Measurements from ENCODE around the gene CLMN. TPM values are rescaled to one million over a fixed set of nuclear protein-coding genes. Genes with fewer than 3 reads are reported as not detected.

Gene CLMN
- total and polyA plus RNA-seq, 9 of the 15 experiments (the other 6 are each of a cell fraction or from before 2014, with no cell fraction given), result 0.01 to 0.18 (median 0.07) TPM; not detected in 4

DNA sequence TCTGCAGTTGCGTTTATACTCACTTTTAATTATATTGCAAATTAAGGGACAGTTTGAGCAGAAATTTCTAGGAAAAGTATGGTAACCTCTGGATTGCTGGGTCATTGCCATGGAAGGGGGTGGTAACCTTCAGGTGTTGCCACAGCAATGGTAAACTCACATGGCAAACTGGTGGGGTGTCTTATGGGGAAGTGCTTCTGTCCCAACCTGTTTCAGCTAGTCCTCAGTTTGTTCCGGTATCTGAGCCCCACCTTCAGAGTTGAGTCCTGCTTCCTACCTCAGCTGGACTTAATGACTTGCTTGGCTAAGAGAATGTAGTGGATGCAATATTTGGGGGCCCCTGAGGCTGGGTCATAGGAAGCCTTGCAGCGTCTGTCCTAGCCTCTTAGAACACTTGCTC lies 7.3 kb upstream of the CLMN start:
- 0% methylated on average over 3 of the region's 3 CpGs for WGBS (ENCODE audit: insufficient coverage, low coverage, missing lambda C conversion rate)
- ChIA-PET POLR2A (no interaction called here), CTCF (ENCODE audit: low intra/inter-chr PET ratio) (no interaction called here)
- Histone ChIP-seq H3K9me1 (ENCODE audit: control insufficient read depth, insufficient read depth, low read length) (no peaks in the 10 kb centered on the region), H4K20me1 (replicated peaks; ENCODE audit: control insufficient read depth, insufficient read depth, low read length) (no peaks in the 10 kb centered on the region), H3K4me1 (replicated peaks in 1 of 2; ENCODE audit: control insufficient read depth in 2 of 2, insufficient read depth in 2 of 2, low read length in 2 of 2) (no peaks in the 10 kb centered on the region), H3K9ac (ENCODE audit: insufficient read depth in 1 of 2, low read depth in 2 of 2, low read length in 2 of 2) (no peak overlapping the region), H3K4me2 (ENCODE audit: insufficient read depth, low read length) (no peak overlapping the region), H3K9me3 (replicated peaks; ENCODE audit: control insufficient read depth, insufficient read depth, low read depth, low read length) (no peaks in the 10 kb centered on the region), H3K36me3 (ENCODE audit: control insufficient read depth, insufficient read depth, low read length) (no peaks in the 10 kb centered on the region), H2AFZ (ENCODE audit: low read depth, low read length) (no peak overlapping the region), H3K27ac (ENCODE audit: extremely low read depth, low read depth, low read length) (no peak overlapping the region), H3K4me3 (no peak overlapping the region), H3K27me3 (ENCODE audit: control insufficient read depth in 2 of 2, insufficient read depth in 2 of 2, low read length in 2 of 2) (peaks cover 2 to 17% of the 10 kb centered on the region in 2 experiments; a peak in 1 of 5 replicates), H3K79me2 (ENCODE audit: control insufficient read depth, insufficient read depth, low read length) (no peaks in the 10 kb centered on the region)
- no peak for FAIRE-seq
- no peak for DNase-seq (ENCODE audit: extremely low read depth in 1 of 4, low spot score in 3 of 4)
- intact Hi-C loops (cut with micrococcal nuclease), result no loop called here
- TF ChIP-seq ARID2 (IDR thresholded peaks at IDR 0.05), result no peak
- TF ChIP-seq HMGXB4 (CRISPR knock-in tag; IDR thresholded peaks at IDR 0.05), result no peak
- no TSS peak for BruUV-seq (replicated peaks)
- no peak for ATAC-seq
- in situ Hi-C loops (cut with MboI), result no loop called here

DNA sequence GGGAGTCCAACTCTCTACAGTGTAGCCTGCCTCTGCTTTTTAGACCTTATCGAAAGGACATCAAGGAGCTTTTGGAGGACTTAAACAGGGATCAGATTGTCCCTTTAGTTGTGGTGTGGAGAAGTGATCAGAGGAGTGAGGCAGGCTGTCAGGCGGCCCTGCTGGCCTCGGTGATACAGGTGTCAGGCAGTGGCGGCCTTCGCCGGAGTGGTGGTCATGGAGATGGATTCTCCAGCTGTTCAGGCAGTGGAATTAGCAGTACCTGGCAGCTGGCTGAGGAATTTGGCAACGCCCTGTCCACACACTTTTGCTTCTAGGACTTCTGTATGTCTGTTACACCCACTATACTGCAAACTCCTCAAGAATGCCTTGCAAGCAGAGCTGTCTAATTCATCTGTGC lies 4.2 kb upstream of the CLMN start:
- DNase-seq (ENCODE audit: extremely low read depth in 1 of 4, low spot score in 3 of 4) (no peak), FAIRE-seq (no peak), ATAC-seq (no peak)
- ChIA-PET CTCF (ENCODE audit: low intra/inter-chr PET ratio) (no interaction called here), POLR2A (no interaction called here)
- Histone ChIP-seq H4K20me1 (replicated peaks; ENCODE audit: control insufficient read depth, insufficient read depth, low read length) (no peaks in the 10 kb centered on the region), H3K36me3 (ENCODE audit: control insufficient read depth, insufficient read depth, low read length) (no peaks in the 10 kb centered on the region), H3K9me3 (replicated peaks; ENCODE audit: control insufficient read depth, insufficient read depth, low read depth, low read length) (no peaks in the 10 kb centered on the region), H3K27me3 (ENCODE audit: control insufficient read depth in 2 of 2, insufficient read depth in 2 of 2, low read length in 2 of 2) (peaks cover 0 to 11% of the 10 kb centered on the region in 2 experiments; a peak in 2 of 5 replicates), H3K4me1 (replicated peaks in 1 of 2; ENCODE audit: control insufficient read depth in 2 of 2, insufficient read depth in 2 of 2, low read length in 2 of 2) (peaks cover 0 to 11% of the 10 kb centered on the region in 2 experiments; a peak in 2 of 5 replicates), H3K4me3 (no peak overlapping the region), H2AFZ (ENCODE audit: low read depth, low read length) (no peak overlapping the region), H3K9ac (ENCODE audit: insufficient read depth in 1 of 2, low read depth in 2 of 2, low read length in 2 of 2) (no peak overlapping the region), H3K4me2 (ENCODE audit: insufficient read depth, low read length) (no peak overlapping the region), H3K27ac (ENCODE audit: extremely low read depth, low read depth, low read length) (no peak overlapping the region), H3K9me1 (ENCODE audit: control insufficient read depth, insufficient read depth, low read length) (no peaks in the 10 kb centered on the region), H3K79me2 (ENCODE audit: control insufficient read depth, insufficient read depth, low read length) (no peaks in the 10 kb centered on the region)
- BruUV-seq (replicated peaks), result no TSS peak
- 0% methylated on average over 7 of the region's 7 CpGs for WGBS (ENCODE audit: insufficient coverage, low coverage, missing lambda C conversion rate)
- intact Hi-C loops (cut with micrococcal nuclease) (no loop called here), in situ Hi-C loops (cut with MboI) (no loop called here)
- no peak for TF ChIP-seq GABPB1 (CRISPR knock-in tag; IDR thresholded peaks at IDR 0.05)
- no peak for TF ChIP-seq NCOA6 (IDR thresholded peaks at IDR 0.05)
- TF ChIP-seq ZKSCAN1 (IDR thresholded peaks at IDR 0.05; ENCODE audit: low read depth, low read length), result no peak
- TF ChIP-seq, protein P1, sequence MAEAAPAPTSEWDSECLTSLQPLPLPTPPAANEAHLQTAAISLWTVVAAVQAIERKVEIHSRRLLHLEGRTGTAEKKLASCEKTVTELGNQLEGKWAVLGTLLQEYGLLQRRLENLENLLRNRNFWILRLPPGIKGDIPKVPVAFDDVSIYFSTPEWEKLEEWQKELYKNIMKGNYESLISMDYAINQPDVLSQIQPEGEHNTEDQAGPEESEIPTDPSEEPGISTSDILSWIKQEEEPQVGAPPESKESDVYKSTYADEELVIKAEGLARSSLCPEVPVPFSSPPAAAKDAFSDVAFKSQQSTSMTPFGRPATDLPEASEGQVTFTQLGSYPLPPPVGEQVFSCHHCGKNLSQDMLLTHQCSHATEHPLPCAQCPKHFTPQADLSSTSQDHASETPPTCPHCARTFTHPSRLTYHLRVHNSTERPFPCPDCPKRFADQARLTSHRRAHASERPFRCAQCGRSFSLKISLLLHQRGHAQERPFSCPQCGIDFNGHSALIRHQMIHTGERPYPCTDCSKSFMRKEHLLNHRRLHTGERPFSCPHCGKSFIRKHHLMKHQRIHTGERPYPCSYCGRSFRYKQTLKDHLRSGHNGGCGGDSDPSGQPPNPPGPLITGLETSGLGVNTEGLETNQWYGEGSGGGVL (CRISPR knock-in tag; IDR thresholded peaks at IDR 0.05), result no peak
- TF ChIP-seq ZNF24 (IDR thresholded peaks at IDR 0.05), result no peak
- TF ChIP-seq DIDO1 (tag; IDR thresholded peaks at IDR 0.05; ENCODE audit: low read depth), result no peak
- TF ChIP-seq, protein P2, sequence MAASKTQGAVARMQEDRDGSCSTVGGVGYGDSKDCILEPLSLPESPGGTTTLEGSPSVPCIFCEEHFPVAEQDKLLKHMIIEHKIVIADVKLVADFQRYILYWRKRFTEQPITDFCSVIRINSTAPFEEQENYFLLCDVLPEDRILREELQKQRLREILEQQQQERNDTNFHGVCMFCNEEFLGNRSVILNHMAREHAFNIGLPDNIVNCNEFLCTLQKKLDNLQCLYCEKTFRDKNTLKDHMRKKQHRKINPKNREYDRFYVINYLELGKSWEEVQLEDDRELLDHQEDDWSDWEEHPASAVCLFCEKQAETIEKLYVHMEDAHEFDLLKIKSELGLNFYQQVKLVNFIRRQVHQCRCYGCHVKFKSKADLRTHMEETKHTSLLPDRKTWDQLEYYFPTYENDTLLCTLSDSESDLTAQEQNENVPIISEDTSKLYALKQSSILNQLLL (CRISPR knock-in tag; IDR thresholded peaks at IDR 0.05; ENCODE audit: borderline replicate concordance), result no peak
- TF ChIP-seq STAT5B (CRISPR knock-in tag; IDR thresholded peaks at IDR 0.05), result no peak
- no peak for TF ChIP-seq DLX4 (CRISPR knock-in tag; IDR thresholded peaks at IDR 0.05)
- no peak for TF ChIP-seq ZNF584 (CRISPR knock-in tag; IDR thresholded peaks at IDR 0.05; ENCODE audit: low read depth)

All from K562 (cell line).